OCI-LY7 (cell line): ENCODE data around the gene BBC3.

ENCODE experiments used
- CTCF ChIP-seq: fragments of 200-600 bp; sonication (generic); conservative IDR thresholded peaks from 2 replicates; pipeline ENCODE4 v1.5.1; 2014; ENCODE audit warnings: mild to moderate bottlenecking, antibody characterized with exemption, low read length, moderate library complexity, mixed read lengths
- EZH2phosphoT487 ChIP-seq: fragments of 200-600 bp; sonication (generic); IDR thresholded peaks from 2 replicates; pipeline ENCODE4 v1.6.1; 2018; ENCODE audit warnings: low read depth, borderline replicate concordance, mild to moderate bottlenecking, mixed run types, antibody characterized with exemption, low read length, moderate library complexity, mixed read lengths

GRCh38 chr19:47240996-47241918 is 10.3 kb upstream of the BBC3 start:
- TF ChIP-seq CTCF (no peak), EZH2phosphoT487 (no peak)
